NCI-H2196 treated with DMSO at 0.1 percent for 48 hours (cell line): ENCODE data around the gene NPHP3.

Experiments
- DNase-seq: peaks from one replicate; lab custom pipeline; 2025; ENCODE audit not compliant: unreplicated experiment; lab: John Stamatoyannopoulos, UW

Gene NPHP3

GRCh38 chr3:132703733-132704132 is 18.5 kb downstream of the NPHP3 start:
- DNase-seq: no peak

- no peak for DNase-seq
These were observed 26.8 kb downstream of the NPHP3 start for GRCh38 chr3:132695422-132695821.

GRCh38 chr3:132694991-132695390 is 27.2 kb downstream of the NPHP3 start:
- DNase-seq: no peak

GRCh38 chr3:132690040-132690439 is 32.2 kb downstream of the NPHP3 start:
- DNase-seq: no peak

GRCh38 chr3:132682201-132682600 is 40.0 kb downstream of the NPHP3 start:
- DNase-seq: no peak

GRCh38 chr3:132681421-132681820 is 40.8 kb downstream of the NPHP3 start:
- no peak for DNase-seq

- no peak for DNase-seq
These were observed 42.3 kb downstream of the NPHP3 start for GRCh38 chr3:132679911-132680310.

- DNase-seq: no peak
These were observed 46.8 kb downstream of the NPHP3 start for GRCh38 chr3:132675408-132675807.

- DNase-seq: no peak
These were observed 52.9 kb downstream of the NPHP3 start for GRCh38 chr3:132669256-132669777.

GRCh38 chr3:132665230-132665745 is 56.9 kb downstream of the NPHP3 start:
- DNase-seq: no peak

GRCh38 chr3:132662212-132662611 is 60.0 kb downstream of the NPHP3 start:
- DNase-seq: no peak

- DNase-seq: no peak
These were observed 61.1 kb downstream of the NPHP3 start for GRCh38 chr3:132661101-132661500.

GRCh38 chr3:132660811-132661070 is 61.5 kb downstream of the NPHP3 start:
- no peak for DNase-seq

- peak; percentile 74 for DNase-seq
These were observed 62.0 kb downstream of the NPHP3 start, which contains the start of gene UBA5 for GRCh38 chr3:132660052-132660810. Gene UBA5 (plus strand): TSS chr3:132660329. CDS start chr3:132660538, 209 bp downstream.

GRCh38 chr3:132659365-132660051 is 62.7 kb downstream of the NPHP3 start, which contains the start of gene ACAD11:
Gene ACAD11 (minus strand): TSS chr3:132659809. CDS start chr3:132659751, 58 bp downstream.
- DNase-seq: peak; percentile 74

GRCh38 chr3:132659000-132659364 is 63.2 kb downstream of the NPHP3 start:
- DNase-seq: no peak

GRCh38 chr3:132657869-132658747 is 64.1 kb downstream of the NPHP3 start:
- no peak for DNase-seq

- no peak for DNase-seq
These were observed 66.7 kb downstream of the NPHP3 start for GRCh38 chr3:132655471-132655870.

- DNase-seq: no peak
These were observed 67.5 kb downstream of the NPHP3 start for GRCh38 chr3:132654721-132655120.

GRCh38 chr3:132654190-132654589 is 68.0 kb downstream of the NPHP3 start:
- DNase-seq: no peak

GRCh38 chr3:132652640-132653270 is 69.5 kb downstream of the NPHP3 start:
- no peak for DNase-seq
